GM12873 (cell line): ENCODE measurements around the gene CHPF.

Experiments
- CTCF ChIP-seq: IDR thresholded peaks from 2 replicates; pipeline ENCODE4 v1.5.1; 2012; ENCODE audit warnings: low read depth, mild to moderate bottlenecking, moderate library complexity, low read length, control low read depth; ENCODE audit not compliant: insufficient read depth; ENCODE audit errors: missing control alignments

Gene CHPF

GRCh38 chr2:219538956-219539788, 4.4 kb downstream of the CHPF start:
- TF ChIP-seq CTCF: no peak

GRCh38 chr2:219538504-219538951, 5.1 kb downstream of the CHPF start:
- no peak for TF ChIP-seq CTCF

DNA sequence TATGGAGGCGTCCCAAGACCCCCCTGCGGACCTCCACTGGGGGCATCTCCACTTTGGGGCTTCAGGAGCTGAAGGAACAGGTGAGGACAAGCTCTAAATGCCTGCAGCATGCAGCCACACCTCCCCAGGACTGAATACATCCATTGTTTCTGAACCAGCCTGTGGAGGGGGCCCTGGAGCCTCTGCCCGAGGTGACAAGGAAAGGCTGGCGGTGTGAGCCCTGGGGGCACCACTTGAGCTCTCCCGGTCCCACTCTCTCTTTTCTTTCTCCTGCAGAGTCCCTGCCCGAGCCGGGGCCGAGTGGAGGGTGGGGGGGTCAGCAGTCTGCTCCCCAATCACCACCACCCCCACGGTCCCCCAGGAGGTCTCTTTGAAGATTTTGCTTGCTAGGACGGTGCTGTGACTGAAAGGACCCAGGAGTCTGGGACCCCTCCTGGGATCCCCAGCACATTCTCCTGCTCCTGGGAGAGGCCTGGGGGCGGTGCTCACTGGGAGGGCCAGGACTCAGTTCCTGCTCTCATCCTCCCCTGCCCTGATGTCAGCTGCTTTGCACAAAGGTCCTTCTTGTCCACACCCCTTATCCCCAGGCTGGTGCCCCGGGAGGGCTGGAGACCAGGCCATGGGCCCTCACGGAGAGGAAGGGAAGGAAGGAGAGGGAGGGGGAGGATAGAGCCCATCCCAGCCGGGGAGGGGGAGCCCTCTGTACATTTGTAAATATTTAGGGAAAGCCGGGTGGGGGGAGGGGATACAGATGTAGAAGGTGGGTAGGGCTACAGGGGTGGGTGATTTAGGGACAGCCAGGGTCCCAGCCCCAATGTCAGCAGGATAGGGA, 5.7 kb downstream of the CHPF start:
- TF ChIP-seq CTCF: no peak

GRCh38 chr2:219536967-219537366, 6.6 kb downstream of the CHPF start:
- no peak for TF ChIP-seq CTCF

DNA sequence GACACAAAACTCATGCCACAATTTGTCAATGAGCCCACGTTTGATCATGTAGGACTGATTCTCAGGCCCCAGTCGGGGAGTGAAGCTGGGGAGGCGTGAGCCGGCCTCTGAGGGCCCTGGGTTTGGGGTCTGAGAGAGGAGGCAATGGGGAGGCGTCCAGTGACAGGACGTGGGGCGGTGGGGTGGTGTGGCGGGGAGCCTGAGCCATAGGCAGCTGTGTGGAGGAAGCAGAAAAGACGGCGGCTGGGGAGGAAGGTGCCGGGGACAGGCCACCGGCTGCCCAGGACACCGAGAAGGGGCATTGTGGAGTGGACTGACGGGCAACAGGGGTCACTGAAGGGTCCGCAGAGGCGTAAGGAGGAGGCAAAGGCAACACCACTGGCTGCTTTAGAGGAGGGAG, 7.2 kb downstream of the CHPF start:
- TF ChIP-seq CTCF: no peak

- TF ChIP-seq CTCF: no peak
Observed at GRCh38 chr2:219533930-219534661, 9.5 kb downstream of the CHPF start.

DNA sequence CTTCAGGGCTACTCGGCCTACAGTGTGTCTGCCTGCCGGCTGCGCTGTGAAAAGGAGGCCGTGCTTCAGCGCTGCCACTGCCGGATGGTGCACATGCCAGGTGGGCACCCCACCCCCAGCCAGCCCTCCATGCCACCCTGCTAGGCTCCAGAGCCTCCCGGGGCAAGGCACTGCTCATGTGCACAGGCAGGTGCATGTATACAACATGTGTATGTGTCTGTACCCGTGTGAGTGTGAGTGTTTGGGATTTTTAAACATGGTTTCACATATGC, 11.3 kb downstream of the CHPF start:
- no peak for TF ChIP-seq CTCF
